BE2C (cell line): Measurements from ENCODE around the gene CACNB4.
"Not testable (repeated sequence)": the region's sequence is repeated elsewhere in the genome, so short reads cannot be mapped to it uniquely, and the experiment has no call there.

Experiments used
- DNase-seq: peaks from one replicate; pipeline ENCODE4 v3.0.0-alpha.2; 2020
- H3K27me3 ChIP-seq: fragments of 250-450 bp; sonication (Bioruptor Pico); 2 replicates; pipeline ENCODE4 v1.5.1; 2020; ENCODE audit warnings: mild to moderate bottlenecking
- H3K36me3 ChIP-seq: fragments of 250-450 bp; sonication (Bioruptor Pico); 2 replicates; pipeline ENCODE4 v1.5.1; 2020; ENCODE audit warnings: mild to moderate bottlenecking
- H3K4me1 ChIP-seq: fragments of 250-450 bp; sonication (Bioruptor Pico); 2 replicates; pipeline ENCODE4 v1.5.1; 2020
- H3K4me3 ChIP-seq: 2 replicates; pipeline ENCODE4 v1.5.1; 2011; ENCODE audit warnings: low read depth, low read length
- H3K9me3 ChIP-seq: fragments of 250-450 bp; sonication (Bioruptor Pico); 2 replicates; pipeline ENCODE4 v1.5.1; 2020
- CTCF ChIP-seq: IDR thresholded peaks from 2 replicates; pipeline ENCODE4 v1.5.1; 2012; ENCODE audit warnings: mild to moderate bottlenecking, low read depth, low read length

Gene CACNB4

DNA sequence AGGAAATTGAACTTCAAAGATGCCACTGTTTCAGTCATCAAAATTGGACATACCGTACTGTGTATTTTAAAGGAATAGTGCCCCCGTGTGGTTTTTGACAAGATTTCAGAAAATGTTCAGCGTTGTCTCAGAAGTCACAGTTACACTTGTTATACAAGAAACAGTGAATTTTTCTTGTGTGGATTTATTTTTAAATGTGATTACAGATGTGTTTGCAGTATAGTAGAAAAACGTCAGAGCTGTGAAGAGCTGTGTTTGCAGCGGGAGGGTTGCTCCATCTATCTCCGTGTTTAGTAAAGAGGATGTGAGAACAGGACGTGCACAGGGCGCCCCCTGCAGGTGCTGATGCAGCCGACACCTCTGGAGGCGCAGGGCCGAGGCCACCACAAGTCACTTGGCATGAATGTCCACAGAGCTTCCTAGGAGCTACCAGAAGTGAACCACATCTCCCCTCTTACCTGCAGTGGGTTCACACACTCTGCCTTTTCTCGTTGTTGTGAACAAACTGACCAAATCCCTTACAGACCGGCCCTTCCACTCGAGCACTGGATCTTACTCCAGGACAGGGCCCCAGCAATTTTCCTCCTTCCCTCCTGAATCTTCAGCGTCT, 73.1 kb downstream of the CACNB4 start:
- H3K9me3 ChIP-seq: no peaks in the 10 kb centered on the region
- H3K36me3 ChIP-seq: no peaks in the 10 kb centered on the region

GRCh38 chr2:152024477-152024876, 74.4 kb downstream of the CACNB4 start:
- Histone ChIP-seq H3K9me3 (no peaks in the 10 kb centered on the region), H3K4me3 (no peak overlapping the region), H3K4me1 (no peaks in the 10 kb centered on the region), H3K36me3 (no peaks in the 10 kb centered on the region), H3K27me3 (no peaks in the 10 kb centered on the region)
- no peak for DNase-seq
- TF ChIP-seq CTCF: no peak

More for the DNA sequence above, 73.1 kb downstream of the CACNB4 start:
- TF ChIP-seq CTCF: peak; percentile 76
- Histone ChIP-seq H3K4me3 (peak overlapping the region; percentile 49), H3K27me3 (no peaks in the 10 kb centered on the region), H3K4me1 (no peaks in the 10 kb centered on the region)
- peak; percentile 70 for DNase-seq

GRCh38 chr2:152022090-152022489, 76.8 kb downstream of the CACNB4 start:
- H3K9me3 ChIP-seq: no peaks in the 10 kb centered on the region
- H3K36me3 ChIP-seq: no peaks in the 10 kb centered on the region
- no peaks in the 10 kb centered on the region for H3K4me1 ChIP-seq
- no peak for DNase-seq
- no peak overlapping the region for H3K4me3 ChIP-seq
- TF ChIP-seq CTCF: no peak
- H3K27me3 ChIP-seq: no peaks in the 10 kb centered on the region

DNA sequence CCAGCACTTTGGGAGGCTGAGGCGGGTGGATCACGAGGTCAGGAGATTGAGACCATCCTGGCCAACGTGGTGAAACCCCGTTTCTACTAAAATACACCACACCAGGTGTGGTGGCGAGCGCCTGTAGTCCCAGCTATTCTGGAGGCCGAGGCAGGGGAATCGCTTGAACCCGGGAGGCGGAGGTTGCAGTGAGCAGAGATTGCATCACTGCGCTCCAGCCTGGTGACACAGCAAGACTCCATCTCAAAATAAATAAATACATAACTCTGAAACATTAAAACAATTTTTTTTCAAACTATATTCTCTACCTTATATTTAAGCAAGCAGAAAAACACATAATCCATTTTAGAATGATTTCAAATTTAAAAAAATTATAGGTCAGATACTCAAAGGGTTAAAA, 77.8 kb downstream of the CACNB4 start:
- H3K27me3 ChIP-seq, H3K4me3 ChIP-seq, H3K36me3 ChIP-seq, DNase-seq, H3K4me1 ChIP-seq, H3K9me3 ChIP-seq: not testable (repeated sequence)

- TF ChIP-seq CTCF: no peak
- DNase-seq: no peak
- Histone ChIP-seq H3K4me1 (no peaks in the 10 kb centered on the region), H3K4me3 (no peak overlapping the region), H3K36me3 (no peaks in the 10 kb centered on the region), H3K9me3 (no peaks in the 10 kb centered on the region), H3K27me3 (no peaks in the 10 kb centered on the region)
These were observed 79.1 kb downstream of the CACNB4 start for GRCh38 chr2:152019732-152020131.

GRCh38 chr2:152016181-152017120, 82.4 kb downstream of the CACNB4 start:
- no peak for TF ChIP-seq CTCF
- Histone ChIP-seq H3K9me3 (no peaks in the 10 kb centered on the region), H3K4me1 (no peaks in the 10 kb centered on the region), H3K27me3 (no peaks in the 10 kb centered on the region), H3K4me3 (no peak overlapping the region), H3K36me3 (no peaks in the 10 kb centered on the region)
- DNase-seq: no peak
